Stimulated activated CD4-positive, alpha-beta T cell treated with anti-CD3 and anti-CD28 coated beads, Interleukin-1b, Interleukin-23, amount 100 ng/mL, for 4 hours (primary cell): Measurements from ENCODE around the gene STS.
"Not testable (repeated sequence)": the region's sequence is repeated elsewhere in the genome, so short reads cannot be mapped to it uniquely, and the experiment has no call there.

Experiments
- DNase-seq, 2 donors: peaks; one replicate each; pipeline ENCODE4 v3.0.0-alpha.2; 2020; ENCODE audit warnings: low read depth in 2 of 2

The STS gene

GRCh38 chrX:7139202-7140081 is 8.1 kb upstream of the STS start:
- DNase-seq: no peak

- no peak for DNase-seq
These were observed 4.4 kb upstream of the STS start for GRCh38 chrX:7143076-7143475.

- DNase-seq: no peak
These were observed 3.5 kb upstream of the STS start for GRCh38 chrX:7143941-7144525.

GRCh38 chrX:7145454-7145853 is 2.1 kb upstream of the STS start:
- DNase-seq: no peak

GRCh38 chrX:7146020-7146702 is 1.4 kb upstream of the STS start:
- DNase-seq: no peak

- no peak for DNase-seq
These were observed 654 bp upstream of the STS start for GRCh38 chrX:7146703-7147412.

GRCh38 chrX:7147978-7148854 is 704 bp downstream of the STS start, which contains the start of gene PUDP:
Gene PUDP, minus strand, starts transcription at chrX:7148153. Its CDS starts 40 bp downstream, at chrX:7148113.
- peak; percentile 77 to 87 for DNase-seq

GRCh38 chrX:7149411-7149810 is 1.9 kb downstream of the STS start:
- no peak for DNase-seq

GRCh38 chrX:7153231-7153630 is 5.7 kb downstream of the STS start:
- DNase-seq: no peak

- DNase-seq: no peak
These were observed 6.6 kb downstream of the STS start for GRCh38 chrX:7154041-7154597.

- DNase-seq: no peak
These were observed 7.7 kb downstream of the STS start for GRCh38 chrX:7155163-7155562.

GRCh38 chrX:7156879-7157278 is 9.4 kb downstream of the STS start:
- no peak for DNase-seq

- DNase-seq: no peak
These were observed 11.0 kb downstream of the STS start for GRCh38 chrX:7158468-7158990.

GRCh38 chrX:7159149-7159861 is 11.8 kb downstream of the STS start:
- DNase-seq: no peak

GRCh38 chrX:7163146-7163677 is 15.7 kb downstream of the STS start:
- DNase-seq: no peak

GRCh38 chrX:7164174-7164573 is 16.7 kb downstream of the STS start:
- DNase-seq: no peak

GRCh38 chrX:7168371-7168770 is 20.9 kb downstream of the STS start:
- DNase-seq: no peak

- no peak for DNase-seq
These were observed 22.1 kb downstream of the STS start for GRCh38 chrX:7169627-7170026.

- DNase-seq: peak in 1 of 2 donors; percentile 31
These were observed 23.4 kb downstream of the STS start for GRCh38 chrX:7170898-7171297.

- DNase-seq: not testable (repeated sequence)
These were observed 31.3 kb downstream of the STS start for GRCh38 chrX:7178859-7179258.
